ENCODE data around the gene NEURL1B.
"Not testable (repeated sequence)": the region's sequence is repeated elsewhere in the genome, so short reads cannot be mapped to it uniquely, and the experiment has no call there.

NEURL1B gene

DNA sequence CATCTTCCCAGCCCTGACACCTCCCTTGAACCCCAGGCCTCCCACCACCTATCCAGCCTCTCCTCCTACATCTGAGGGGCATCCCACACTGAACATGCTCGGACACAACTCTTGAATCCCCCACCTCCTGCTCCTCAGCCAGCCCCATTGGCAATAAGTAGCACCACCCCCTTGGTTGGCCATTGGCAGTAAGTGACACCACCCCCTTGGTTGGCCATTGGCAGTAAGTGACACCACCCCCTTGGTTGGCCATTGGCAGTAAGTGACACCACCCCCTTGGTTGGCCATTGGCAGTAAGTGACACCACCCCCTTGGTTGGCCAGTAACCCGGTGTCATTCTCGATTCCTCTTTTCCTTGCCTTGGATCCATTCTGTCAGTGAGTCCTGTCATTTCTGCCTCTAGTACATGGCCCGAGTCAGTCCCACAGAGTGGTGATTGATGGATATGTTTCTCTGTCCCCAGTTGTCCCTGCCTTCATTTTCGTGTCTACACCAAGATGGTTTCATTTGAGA, 37.4 kb downstream of the NEURL1B start:
- not testable (repeated sequence) for DNase-seq (ENCODE audit: low read depth in 2 of 2)

DNA sequence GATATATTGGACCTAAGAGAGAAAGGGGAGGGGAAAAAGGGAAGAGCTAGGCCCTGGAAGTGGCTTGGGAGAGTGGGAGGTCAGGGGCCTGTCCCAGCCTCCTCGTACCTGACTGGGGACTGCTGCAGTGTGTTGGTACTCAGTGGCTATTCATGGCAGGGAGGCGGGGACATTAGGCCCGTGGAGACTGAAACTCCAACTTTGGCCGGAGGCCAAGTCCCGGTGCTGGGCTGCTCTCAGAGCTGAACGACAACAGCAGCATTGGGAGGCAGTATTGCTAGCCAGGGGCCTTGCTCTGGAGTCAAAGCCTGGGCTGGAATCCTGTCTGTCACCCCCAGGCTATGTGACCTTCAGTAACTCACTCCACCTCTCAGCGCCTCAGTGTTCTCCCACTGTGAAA, 37.8 kb downstream of the NEURL1B start:
- no peak for DNase-seq (ENCODE audit: low read depth in 2 of 2)

DNA sequence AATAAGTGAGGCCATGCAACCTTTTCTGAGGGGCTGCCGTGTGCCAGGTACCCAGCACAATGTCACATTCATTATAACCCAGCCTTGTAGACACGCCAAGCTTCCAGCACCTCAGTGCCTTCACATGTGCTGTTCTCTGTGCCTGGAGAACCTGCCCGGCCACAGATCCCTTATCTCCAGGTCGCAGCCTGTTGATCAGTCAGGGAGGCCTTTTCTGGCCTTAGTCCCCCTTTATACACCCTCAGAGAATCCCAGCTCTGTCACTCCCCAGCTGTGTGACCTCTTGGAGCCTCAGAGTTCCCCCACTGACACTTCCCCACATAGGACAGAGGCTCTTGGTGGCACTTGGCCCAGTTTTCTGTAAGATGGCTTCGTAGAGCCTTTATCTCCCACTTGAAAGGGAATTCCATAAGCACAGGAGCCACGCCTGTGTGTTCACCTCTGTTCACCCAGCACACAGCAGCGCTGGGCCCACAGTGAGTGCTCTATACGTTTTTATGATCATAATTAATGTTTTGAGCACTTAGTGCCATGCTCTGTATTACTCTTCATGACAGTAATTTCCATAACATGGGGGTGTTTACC, 38.7 kb downstream of the NEURL1B start:
- no peak for DNase-seq (ENCODE audit: low read depth in 2 of 2)

DNA sequence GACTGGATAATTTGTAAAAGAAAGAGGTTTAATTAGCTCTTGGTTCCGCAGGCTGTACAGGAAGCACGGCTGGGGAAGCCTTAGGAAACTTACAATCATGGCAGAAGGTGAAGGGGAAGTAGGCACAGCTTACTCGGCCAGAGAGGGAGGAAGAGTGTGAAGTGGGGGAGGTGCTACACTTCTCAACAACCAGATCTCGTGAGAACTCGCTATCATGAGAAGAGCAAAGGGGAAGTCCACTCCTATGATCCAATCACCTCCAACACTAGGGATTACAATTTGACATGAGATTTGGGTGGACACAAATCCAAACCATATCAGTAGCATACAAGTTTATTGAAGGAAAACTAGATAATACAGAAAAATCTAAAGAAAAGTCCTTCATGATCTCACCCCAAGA, 39.9 kb downstream of the NEURL1B start:
- DNase-seq (ENCODE audit: low read depth in 2 of 2): no peak

DNA sequence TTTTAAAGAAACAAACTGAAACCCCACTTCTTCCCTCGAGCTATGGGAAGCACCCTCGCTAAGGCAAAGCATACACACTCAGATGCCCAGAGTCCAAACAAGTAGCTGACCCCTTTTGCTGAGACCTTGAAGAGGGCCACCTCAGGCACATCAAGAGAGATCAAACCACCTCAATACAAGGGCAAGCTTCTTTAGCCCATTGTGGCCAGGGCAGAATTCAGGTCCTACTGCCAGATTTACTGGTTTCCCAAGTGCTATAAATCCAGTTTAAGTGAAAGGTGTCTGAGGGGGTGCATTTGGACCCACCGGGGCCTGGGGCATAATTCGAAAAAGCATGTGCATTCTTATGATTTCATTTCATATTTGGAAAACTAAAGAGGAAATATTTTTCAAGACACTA, 40.4 kb downstream of the NEURL1B start:
- DNase-seq (ENCODE audit: low read depth in 2 of 2): no peak

DNA sequence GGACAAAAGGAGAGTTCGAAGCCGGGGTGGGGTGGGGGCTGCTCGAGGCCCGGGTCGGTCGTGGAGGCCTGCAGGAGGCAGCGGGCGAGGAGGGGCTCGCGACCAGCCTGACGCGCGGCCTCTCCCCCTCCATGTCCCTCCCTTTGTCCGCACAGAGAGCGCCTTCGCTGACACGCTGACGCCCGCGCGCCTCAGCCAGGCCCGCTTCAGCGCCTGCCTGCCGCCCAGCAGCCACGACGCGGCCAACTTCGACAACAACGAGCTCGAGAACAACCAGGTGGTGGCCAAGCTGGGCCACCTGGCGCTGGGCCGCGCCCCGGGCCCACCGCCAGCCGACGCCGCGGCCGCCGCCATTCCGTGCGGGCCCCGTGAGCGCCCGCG, 42.2 kb downstream of the NEURL1B start:
- DNase-seq (ENCODE audit: low read depth in 2 of 2): no peak

DNA sequence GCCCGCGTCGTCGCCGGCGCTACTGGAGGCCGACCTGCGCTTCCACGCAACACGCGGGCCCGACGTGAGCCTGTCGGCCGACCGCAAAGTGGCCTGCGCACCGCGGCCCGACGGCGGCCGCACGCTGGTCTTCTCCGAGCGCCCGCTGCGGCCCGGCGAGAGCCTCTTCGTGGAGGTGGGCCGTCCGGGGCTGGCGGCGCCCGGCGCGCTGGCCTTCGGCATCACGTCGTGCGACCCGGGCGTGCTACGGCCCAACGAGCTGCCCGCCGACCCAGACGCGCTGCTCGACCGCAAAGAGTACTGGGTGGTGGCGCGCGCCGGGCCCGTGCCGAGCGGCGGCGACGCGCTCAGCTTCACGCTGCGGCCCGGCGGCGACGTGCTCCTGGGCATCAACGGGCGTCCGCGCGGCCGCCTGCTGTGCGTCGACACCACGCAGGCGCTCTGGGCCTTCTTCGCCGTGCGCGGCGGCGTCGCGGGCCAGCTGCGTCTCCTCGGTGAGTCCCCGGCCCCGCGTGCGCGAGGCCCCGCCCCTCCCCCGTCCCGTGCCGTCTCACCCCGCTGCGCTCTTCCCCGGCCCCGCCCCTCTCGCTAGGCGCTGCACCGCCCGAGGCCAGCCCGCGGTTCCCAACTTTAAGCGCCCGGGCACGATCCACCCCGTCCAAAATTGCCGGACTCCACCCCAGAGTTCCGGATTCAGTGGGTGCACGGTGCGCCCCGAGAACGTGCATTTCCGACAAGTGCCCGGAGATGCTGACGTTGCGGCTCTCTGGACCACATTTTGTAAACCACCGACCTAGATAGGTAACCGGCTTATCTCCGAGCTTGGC, 42.8 kb downstream of the NEURL1B start:
- DNase-seq (ENCODE audit: low read depth in 2 of 2): peak; percentile 25 to 38

DNA sequence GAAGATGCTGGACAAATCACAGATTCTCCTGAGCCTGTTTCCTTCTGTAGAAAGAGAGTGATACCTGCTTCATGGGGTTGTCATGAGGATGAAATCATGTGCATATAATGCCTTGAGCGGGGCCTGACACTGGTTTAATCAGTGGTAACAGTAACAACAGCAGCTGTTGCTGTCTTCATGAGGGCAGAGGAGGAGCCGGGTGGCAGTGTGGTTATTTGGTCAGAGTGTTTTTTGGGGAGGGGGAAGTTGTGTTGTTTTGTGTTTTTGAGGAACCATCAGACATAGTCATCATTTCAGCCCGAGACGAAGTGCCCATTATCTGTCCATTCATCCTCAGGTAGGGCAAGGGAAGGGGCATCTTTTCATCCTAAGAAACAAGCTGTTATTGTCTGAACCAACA, 44.0 kb downstream of the NEURL1B start:
- no peak for DNase-seq (ENCODE audit: low read depth in 2 of 2)

DNA sequence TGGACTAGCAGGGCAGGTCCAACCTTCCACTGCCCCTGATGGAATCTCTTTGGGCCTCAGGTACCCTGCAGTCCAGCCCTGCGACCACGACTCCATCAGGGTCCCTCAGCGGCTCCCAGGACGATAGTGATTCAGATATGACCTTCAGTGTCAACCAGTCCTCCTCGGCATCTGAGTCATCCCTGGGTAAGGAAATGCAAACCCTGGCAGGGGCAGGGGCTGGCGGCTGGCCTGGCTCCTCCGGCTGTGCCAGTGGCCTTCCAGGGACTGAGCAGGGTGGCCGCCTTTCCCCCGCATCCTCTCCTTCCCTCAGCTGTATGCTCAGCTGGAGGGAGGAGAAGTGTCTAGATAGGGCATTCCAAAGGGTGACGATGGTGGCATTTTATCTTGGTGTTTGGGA, 45.0 kb downstream of the NEURL1B start:
- DNase-seq (ENCODE audit: low read depth in 2 of 2): no peak

DNA sequence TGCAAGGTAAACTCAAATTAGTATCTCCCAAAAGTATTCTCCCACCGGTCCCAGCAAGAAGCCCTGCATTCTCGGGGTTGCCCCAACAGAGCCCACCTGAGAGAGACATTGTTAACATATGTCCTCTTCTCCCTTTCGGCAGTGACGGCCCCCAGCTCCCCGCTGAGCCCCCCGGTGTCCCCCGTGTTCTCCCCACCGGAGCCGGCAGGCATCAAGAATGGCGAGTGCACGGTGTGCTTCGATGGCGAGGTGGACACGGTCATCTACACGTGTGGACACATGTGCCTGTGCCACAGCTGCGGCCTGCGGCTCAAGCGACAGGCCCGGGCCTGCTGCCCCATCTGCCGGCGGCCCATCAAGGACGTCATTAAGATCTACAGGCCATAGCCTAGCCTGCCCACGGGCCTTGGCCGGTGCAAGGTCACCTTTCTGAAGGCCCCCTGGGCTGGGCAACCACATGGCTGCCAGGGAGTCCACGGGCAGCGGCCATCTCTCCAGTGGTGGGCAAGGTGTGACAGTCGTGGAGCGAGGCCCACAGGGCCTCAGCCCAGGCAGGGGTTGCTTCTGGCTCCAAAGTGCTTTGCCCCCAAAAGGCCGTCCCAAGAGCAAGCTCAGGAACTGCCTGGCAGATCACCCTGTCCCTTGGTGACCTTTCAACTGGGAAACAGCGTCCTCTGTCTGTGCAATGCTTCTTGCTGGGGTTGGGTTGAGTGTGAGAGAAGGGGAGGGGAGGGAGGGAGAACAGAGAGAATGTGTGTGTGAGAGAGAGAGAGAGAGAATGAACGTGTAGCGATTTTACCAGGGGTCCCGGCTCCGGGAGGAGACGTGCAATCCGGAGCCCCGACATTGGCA, 45.7 kb downstream of the NEURL1B start:
- DNase-seq (ENCODE audit: low read depth in 2 of 2): no peak

DNA sequence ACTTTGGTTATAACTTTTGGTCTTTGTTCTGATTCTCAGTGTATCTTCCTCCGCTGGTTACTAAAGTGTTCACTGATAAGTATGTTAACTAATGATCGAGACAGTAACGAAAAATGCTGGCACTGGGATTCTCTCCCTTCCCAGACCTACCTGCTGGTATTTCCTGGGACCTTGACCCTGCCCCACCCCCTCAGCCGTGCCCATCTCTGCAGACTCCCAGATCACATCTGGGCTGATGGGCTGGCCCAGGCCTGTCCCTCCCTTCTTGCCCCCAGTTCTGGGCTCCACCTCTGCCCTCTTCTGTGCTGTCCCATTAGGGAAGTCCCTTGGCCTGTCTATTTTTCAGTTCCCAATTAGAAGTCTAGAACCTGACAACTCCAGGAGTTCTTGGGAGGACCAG, 46.9 kb downstream of the NEURL1B start:
- no peak for DNase-seq (ENCODE audit: low read depth in 2 of 2)

DNA sequence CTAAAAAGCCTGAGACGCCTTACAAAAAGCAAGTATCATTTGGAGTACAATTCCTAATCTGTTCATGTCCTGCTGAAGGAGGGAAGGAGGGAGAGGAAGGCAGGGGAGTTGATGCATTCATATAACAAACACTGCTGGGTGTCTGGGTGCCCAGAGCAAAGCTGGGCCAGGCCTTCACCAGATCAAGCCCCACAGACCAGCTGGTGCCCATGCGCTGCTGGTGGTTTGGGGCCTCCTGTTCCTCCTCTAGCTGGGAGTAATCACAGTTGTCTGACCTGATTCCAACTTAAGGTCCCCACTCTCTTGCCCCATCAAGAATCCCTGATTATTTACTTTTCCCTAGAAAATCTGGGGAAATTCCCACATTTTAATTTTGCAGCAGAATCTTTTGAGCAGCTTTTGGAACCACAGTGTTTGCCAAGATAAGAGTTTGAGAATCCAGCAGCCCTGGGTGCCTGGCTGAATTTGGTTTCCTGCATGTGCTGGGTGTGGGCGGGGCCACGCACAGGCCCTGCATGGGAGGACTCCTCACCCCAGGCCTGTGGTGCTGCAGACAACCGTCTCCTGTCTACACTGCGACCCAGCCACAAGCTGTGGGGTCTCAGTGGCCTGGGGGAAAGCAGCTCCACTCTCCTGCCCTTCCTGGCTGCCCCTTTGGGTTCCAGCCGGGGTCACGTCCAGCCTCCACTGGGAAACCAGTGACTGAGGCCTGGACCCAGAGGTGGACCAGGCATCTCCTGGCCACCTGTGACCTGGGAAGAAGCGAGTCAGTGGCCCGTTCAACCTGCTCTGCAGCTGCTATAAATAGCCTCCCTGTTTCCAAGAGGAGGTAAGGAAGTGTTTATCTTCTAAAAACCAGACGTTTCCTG, 47.5 kb downstream of the NEURL1B start:
- DNase-seq (ENCODE audit: low read depth in 2 of 2): peak in 1 of 2 donors; percentile 20

DNA sequence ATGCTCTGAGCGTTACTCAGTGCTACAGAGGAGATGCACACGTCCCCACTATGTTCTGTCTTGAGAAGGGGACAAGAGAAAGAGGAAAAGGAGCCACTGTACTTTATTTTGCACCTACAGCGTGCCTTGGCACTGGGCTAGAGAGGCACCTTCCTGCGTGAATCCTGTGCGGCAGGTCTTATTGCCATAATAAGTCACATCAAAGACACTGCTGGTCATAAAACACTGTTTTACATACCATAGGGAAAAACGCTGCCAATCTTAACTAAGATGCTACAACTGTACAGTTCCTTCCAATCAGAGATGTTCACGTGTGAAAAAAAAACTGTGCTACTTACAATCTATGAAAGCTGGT, 48.1 kb downstream of the NEURL1B start:
- no peak for DNase-seq (ENCODE audit: low read depth in 2 of 2)

DNA sequence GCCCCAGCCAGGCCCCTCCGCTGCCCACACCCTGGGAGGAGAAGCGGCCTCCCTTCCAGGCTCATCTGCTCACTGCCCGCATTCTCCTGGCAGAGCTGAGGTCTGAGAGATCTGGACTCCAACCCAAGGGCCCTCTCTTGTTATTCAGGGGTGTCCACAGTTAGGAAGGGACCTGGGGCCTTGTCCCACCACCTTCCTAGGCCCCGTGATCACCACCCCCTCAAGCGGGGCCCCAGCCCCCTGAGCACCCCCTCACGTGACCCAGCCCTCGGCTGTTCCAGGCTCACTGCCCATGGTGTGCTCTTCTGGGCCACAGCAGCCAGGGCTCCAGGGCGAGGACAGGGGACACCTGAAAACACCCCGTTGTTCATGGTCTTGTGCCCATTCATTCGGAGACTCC, 48.7 kb downstream of the NEURL1B start:
- no peak for DNase-seq (ENCODE audit: low read depth in 2 of 2)

DNA sequence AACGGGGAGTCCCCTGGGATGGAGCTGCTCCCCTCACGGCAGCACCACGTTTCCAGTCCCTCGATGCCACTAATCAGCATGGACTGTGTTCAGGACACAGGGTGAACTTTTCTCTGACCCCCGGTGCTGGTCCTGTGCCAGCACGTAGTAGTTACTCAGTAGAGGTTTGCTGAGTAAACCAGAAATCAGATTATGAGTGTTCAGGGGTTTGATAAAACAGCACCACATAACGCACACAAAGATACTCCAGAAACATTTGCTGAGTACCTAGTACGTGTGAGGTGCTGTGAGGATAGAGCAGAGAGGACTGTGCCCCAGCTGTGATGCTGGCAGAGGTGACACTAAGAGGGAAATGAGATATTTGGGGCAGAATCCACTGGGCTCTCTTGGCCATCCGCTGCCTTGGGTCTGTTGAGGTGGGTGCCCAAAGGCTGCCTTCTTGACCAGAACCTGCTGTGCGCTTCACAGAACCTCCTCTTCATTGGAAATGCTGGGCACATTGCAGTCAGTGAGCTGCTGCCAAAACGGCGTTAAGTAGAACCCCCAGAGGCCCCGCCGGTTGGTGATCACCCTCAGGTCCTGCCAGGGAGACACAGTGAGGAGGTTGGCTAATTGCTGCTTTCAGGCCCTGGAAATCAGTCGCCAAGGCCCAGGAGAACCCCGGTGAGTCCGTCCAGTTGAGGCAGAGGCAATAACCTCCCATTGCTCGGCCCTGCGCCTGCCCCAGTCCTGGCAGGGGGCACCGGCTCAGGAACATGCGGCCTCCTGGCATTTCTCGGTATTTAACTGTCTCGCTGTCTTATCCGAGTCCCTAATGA, 49.4 kb downstream of the NEURL1B start:
- DNase-seq (ENCODE audit: low read depth in 2 of 2): no peak

DNA sequence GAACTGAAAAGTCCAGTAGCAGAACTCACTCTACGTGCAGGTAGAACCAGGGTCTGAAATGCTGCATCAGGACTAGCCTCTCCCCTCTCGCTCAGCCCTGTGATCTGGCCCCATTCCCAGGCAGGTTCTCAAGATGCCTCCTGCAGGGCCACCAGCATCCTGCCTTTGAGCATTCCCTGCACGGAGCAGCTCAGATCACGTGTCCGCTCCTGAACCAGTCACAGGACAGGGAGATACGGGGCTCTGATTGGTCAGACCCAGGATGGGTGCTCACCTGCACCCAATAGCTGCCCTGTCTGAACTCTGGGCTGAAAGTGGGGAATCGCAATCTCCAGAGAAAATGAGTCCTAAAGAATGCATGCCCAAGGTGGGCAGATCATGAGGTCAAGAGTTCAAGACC, 50.8 kb downstream of the NEURL1B start:
- no peak for DNase-seq (ENCODE audit: low read depth in 2 of 2)

DNA sequence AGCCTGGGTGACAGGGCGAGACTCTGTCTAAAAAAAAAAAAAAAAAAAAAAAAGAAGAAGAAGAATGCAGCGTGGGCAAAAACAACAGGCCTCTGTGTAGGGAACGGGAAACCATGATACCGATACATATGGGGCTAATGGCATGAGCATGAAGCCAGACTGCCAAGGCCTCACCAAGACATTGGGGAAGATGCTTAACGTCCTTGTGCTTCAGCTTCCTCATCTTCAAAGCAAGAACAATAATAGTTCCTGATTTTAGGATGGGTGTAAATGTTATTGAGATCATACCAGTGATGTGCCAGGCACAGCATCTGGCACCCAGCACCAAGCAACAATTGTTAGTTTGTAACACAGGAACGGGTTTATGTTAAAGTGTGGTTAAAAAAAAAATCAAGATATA, 51.4 kb downstream of the NEURL1B start:
- no peak for DNase-seq (ENCODE audit: low read depth in 2 of 2)

DNA sequence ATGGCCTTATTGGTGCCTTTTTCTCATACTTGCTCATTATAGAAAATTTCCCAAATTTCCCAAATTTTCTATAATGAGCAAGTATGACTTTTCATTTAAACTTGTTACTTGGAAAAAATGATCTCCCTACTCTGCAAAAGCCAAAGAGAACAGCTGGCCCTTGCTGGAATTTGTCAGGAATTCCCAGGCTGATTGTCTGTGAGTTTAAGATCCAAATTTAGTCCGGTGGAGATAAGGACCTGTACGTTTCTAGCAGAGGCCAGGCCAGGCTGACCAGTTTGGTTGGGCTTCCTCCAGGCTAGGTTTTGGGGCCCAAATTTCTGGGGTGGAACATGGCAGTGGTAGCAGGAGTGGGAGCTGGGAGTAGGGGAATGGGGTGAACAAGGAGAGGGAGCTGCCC, 51.9 kb downstream of the NEURL1B start:
- no peak for DNase-seq (ENCODE audit: low read depth in 2 of 2)

DNA sequence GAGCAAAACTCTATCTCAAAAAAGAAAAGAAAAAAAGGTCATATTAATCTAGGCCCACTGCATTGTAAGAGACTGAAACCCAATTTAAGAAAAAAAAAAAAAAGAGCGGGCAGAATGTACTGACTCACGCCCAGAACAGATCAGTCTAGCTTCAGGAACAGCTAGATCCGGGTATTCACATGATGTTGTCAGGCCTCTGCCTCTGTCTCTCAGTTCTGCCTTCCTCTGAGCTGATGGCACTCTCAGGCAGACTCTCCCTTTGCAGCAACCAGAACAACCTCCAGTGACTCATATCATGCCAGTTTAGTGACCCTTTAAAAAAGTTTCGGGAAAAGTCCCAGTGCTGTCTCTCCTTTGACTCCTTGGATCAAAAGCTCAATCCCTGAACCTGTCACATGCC, 53.0 kb downstream of the NEURL1B start:
- no peak for DNase-seq (ENCODE audit: low read depth in 2 of 2)

DNA sequence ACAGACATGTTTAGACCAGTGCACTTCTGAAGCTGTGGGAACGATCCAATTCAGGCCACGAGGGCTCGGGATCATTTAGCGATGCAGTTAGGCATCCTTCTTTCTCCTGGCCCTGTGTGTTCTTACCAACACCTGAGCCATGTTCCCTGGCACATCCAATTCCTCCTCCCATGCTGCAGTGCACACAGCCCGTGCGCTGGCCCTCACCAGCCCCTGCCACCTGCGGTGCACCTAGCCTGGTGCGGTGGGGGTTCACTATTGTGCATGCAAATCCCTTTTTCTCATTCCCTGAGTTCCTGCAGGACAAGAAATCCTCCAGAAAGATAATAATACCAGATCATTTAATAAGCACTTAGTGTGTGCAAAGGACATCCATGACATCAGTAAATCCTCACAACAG, 53.5 kb downstream of the NEURL1B start:
- DNase-seq (ENCODE audit: low read depth in 2 of 2): no peak

Measured in activated CD4-positive, alpha-beta T cell treated with anti-CD3 and anti-CD28 coated beads for 24 hours (primary cell).